Breast epithelium (tissue), 3 donors: ENCODE results near the gene INTS14.

ENCODE experiments used
- POLR2AphosphoS5 ChIP-seq, 3 donors: sonication (generic); formaldehyde crosslinking; IDR thresholded peaks; one replicate each; pipeline ENCODE4 v1.6.1; 2017; ENCODE audit warnings: antibody characterized with exemption in 3 of 3
- TF ChIP-seq, protein P1 (sequence below), 3 donors: fragments of 450-650 bp; IDR thresholded peaks; one replicate each; pipeline ENCODE4 v1.5.1; 2016 to 2017; ENCODE audit warnings: antibody characterized with exemption in 3 of 3, mild to moderate bottlenecking in 3 of 3, moderate library complexity in 3 of 3

DNA sequence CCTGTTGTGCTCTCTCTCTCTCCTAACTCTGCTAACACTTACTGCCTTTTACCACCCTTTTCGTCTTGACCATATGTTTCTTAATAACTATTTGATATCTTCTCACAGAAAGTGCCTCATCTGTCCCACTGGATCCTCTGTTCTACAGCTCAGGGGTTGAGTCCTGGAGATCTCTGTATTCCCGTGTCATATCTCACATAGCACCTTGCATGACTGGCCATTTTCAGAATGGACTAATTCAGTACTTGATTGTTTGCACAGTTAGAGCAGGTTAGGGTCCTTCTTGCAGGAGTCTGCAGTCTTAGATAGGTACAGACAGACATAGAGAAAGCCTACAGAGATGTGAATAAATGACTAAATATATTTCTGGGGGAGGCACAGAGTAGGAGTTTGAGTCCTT is 59.7 kb downstream of the INTS14 start:
- TF ChIP-seq POLR2AphosphoS5 (IDR thresholded peaks at IDR 0.05): no peak
- TF ChIP-seq, protein P1, sequence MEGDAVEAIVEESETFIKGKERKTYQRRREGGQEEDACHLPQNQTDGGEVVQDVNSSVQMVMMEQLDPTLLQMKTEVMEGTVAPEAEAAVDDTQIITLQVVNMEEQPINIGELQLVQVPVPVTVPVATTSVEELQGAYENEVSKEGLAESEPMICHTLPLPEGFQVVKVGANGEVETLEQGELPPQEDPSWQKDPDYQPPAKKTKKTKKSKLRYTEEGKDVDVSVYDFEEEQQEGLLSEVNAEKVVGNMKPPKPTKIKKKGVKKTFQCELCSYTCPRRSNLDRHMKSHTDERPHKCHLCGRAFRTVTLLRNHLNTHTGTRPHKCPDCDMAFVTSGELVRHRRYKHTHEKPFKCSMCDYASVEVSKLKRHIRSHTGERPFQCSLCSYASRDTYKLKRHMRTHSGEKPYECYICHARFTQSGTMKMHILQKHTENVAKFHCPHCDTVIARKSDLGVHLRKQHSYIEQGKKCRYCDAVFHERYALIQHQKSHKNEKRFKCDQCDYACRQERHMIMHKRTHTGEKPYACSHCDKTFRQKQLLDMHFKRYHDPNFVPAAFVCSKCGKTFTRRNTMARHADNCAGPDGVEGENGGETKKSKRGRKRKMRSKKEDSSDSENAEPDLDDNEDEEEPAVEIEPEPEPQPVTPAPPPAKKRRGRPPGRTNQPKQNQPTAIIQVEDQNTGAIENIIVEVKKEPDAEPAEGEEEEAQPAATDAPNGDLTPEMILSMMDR (IDR thresholded peaks at IDR 0.05): no peak
